Measurements from ENCODE around the gene RNU6-9.

- no peak for TF ChIP-seq EP300 (IDR thresholded peaks at IDR 0.05)
- TF ChIP-seq, protein P1, sequence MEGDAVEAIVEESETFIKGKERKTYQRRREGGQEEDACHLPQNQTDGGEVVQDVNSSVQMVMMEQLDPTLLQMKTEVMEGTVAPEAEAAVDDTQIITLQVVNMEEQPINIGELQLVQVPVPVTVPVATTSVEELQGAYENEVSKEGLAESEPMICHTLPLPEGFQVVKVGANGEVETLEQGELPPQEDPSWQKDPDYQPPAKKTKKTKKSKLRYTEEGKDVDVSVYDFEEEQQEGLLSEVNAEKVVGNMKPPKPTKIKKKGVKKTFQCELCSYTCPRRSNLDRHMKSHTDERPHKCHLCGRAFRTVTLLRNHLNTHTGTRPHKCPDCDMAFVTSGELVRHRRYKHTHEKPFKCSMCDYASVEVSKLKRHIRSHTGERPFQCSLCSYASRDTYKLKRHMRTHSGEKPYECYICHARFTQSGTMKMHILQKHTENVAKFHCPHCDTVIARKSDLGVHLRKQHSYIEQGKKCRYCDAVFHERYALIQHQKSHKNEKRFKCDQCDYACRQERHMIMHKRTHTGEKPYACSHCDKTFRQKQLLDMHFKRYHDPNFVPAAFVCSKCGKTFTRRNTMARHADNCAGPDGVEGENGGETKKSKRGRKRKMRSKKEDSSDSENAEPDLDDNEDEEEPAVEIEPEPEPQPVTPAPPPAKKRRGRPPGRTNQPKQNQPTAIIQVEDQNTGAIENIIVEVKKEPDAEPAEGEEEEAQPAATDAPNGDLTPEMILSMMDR (IDR thresholded peaks at IDR 0.05), result no peak
- no peak for TF ChIP-seq POLR2AphosphoS5 (IDR thresholded peaks at IDR 0.05)
Observed at GRCh38 chr19:876780-877314, 16.4 kb upstream of the RNU6-9 start.

All from suprapubic skin (tissue), 4 donors.